Lung (tissue), 12 donors: ENCODE measurements around the gene IP6K3. TPM values are rescaled to one million over a fixed set of nuclear protein-coding genes. Genes with fewer than 3 reads are reported as not detected.

Source experiments
- ATAC-seq: fragments of 200-7000 bp; cut with Tn5 transposase; one replicate; pipeline ENCODE4 v1.9.1; 2020; ENCODE audit warnings: moderate number of reproducible peaks; ENCODE audit not compliant: insufficient read depth, low FRiP score
- DNase-seq, 3 donors: peaks; one replicate each; pipeline ENCODE4 v3.0.0-alpha.2; 2013 to 2017
- H3K27ac ChIP-seq, 2 donors: one replicate each; pipeline ENCODE4 v1.5.1; 2013; ENCODE audit warnings: mild to moderate bottlenecking in 2 of 2, moderate library complexity in 2 of 2, control low read depth in 1 of 2, inconsistent platforms in 1 of 2, low read depth in 1 of 2, low read length in 1 of 2
- H3K27me3 ChIP-seq, 3 donors: one replicate each; pipeline ENCODE4 v1.5.1; 2013; ENCODE audit warnings: low read length in 2 of 3; ENCODE audit not compliant: control insufficient read depth in 3 of 3, insufficient read depth in 3 of 3
- H3K36me3 ChIP-seq, 4 donors: one replicate each; pipeline ENCODE4 v1.5.1; 2013; ENCODE audit warnings: low read length in 4 of 4, mild to moderate bottlenecking in 1 of 4, moderate library complexity in 1 of 4; ENCODE audit not compliant: control insufficient read depth in 4 of 4, insufficient read depth in 4 of 4
- H3K4me1 ChIP-seq, 5 donors: one replicate each; pipeline ENCODE4 v1.5.1; 2013; ENCODE audit warnings: low read length in 5 of 5, mild to moderate bottlenecking in 2 of 5, moderate library complexity in 1 of 5; ENCODE audit not compliant: control insufficient read depth in 5 of 5, insufficient read depth in 5 of 5
- H3K4me3 ChIP-seq: one replicate; pipeline ENCODE4 v1.5.1; 2013; ENCODE audit warnings: mild to moderate bottlenecking, control low read depth, moderate library complexity
- H3K9ac ChIP-seq, 2 donors: one replicate each; pipeline ENCODE4 v1.5.1; 2013; ENCODE audit warnings: low read length in 2 of 2, control low read depth in 1 of 2; ENCODE audit not compliant: insufficient read depth in 1 of 2
- H3K9me3 ChIP-seq, 4 donors: one replicate each; pipeline ENCODE4 v1.5.1; 2013; ENCODE audit warnings: low read length in 3 of 4, mild to moderate bottlenecking in 1 of 4, moderate library complexity in 1 of 4; ENCODE audit not compliant: control insufficient read depth in 4 of 4, insufficient read depth in 3 of 4
- WGBS, 2 donors: extraction: QIAGEN DNeasy Blood & Tissue Kit; methylation state at CpG; one replicate each; pipeline ENCODE4 v1.1.7; 2013; 5-methylcytosine and 5-hydroxymethylcytosine counted together
- polyA plus RNA-seq, 2 donors: library from polyadenylated mRNA; stranded (reverse); fragments of 200-250 nt; gene quantifications; one replicate each; pipeline ENCODE4 v1.2.1, GENCODE V29; 2013
- total RNA-seq, 2 donors: library from RNA; depleted of rRNA in 1 of 2; stranded (reverse); fragments of >200 nt in 1 of 2; gene quantifications; one replicate each; pipeline ENCODE4 v1.2.1, GENCODE V29; 2014 to 2021
- TF ChIP-seq, protein P1 (sequence below): IDR thresholded peaks from 2 replicates; pipeline ENCODE4 v1.5.1; 2012; ENCODE audit warnings: mild to moderate bottlenecking; ENCODE audit errors: control extremely low read depth, extremely low read depth
- donor health status: control.
- donor health status: control.
- donor health status: Bipolar disorder and iron deficiency.
- donor health status: healthy.
- donor health status: DM: yes; HTN: yes; CAD: no.

Gene IP6K3
- total and polyA plus RNA-seq, 4 donors, result 1.3 to 3.9 (median 2.5) TPM

DNA sequence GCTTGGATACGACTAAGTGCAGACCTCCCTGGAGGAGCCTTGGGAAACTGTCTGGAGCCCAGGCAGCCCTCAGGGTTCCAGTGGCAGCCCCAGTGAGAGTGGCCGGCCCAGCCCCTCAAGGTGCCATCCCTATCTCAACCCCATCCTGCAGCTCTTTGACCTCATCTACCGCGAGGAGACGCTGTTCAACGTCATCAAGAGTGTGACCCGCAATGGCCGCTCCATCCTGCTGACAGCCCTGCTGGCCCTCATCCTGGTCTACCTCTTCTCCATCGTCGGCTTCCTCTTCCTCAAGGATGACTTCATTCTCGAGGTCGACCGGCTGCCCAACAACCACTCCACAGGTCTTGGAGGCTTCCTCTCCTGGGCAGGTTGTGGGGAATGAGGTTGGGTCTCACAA is 55.9 kb downstream of the IP6K3 start:
- TF ChIP-seq, protein P1, sequence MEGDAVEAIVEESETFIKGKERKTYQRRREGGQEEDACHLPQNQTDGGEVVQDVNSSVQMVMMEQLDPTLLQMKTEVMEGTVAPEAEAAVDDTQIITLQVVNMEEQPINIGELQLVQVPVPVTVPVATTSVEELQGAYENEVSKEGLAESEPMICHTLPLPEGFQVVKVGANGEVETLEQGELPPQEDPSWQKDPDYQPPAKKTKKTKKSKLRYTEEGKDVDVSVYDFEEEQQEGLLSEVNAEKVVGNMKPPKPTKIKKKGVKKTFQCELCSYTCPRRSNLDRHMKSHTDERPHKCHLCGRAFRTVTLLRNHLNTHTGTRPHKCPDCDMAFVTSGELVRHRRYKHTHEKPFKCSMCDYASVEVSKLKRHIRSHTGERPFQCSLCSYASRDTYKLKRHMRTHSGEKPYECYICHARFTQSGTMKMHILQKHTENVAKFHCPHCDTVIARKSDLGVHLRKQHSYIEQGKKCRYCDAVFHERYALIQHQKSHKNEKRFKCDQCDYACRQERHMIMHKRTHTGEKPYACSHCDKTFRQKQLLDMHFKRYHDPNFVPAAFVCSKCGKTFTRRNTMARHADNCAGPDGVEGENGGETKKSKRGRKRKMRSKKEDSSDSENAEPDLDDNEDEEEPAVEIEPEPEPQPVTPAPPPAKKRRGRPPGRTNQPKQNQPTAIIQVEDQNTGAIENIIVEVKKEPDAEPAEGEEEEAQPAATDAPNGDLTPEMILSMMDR, result no peak
- Histone ChIP-seq H3K27me3 (no peaks in the 10 kb centered on the region), H3K36me3 (peaks cover 0 to 67% (median 19%) of the 10 kb centered on the region in 4 donors), H3K4me3 (no peak overlapping the region), H3K27ac (no peak overlapping the region), H3K9ac (no peak overlapping the region), H3K4me1 (peaks cover 9 to 37% (median 16%) of the 10 kb centered on the region in 5 donors), H3K9me3 (no peaks in the 10 kb centered on the region)
- DNase-seq (no peak), ATAC-seq (no peak)
- WGBS, 2 donors, result 83% methylated on average over 13 of the region's 13 CpGs

DNA sequence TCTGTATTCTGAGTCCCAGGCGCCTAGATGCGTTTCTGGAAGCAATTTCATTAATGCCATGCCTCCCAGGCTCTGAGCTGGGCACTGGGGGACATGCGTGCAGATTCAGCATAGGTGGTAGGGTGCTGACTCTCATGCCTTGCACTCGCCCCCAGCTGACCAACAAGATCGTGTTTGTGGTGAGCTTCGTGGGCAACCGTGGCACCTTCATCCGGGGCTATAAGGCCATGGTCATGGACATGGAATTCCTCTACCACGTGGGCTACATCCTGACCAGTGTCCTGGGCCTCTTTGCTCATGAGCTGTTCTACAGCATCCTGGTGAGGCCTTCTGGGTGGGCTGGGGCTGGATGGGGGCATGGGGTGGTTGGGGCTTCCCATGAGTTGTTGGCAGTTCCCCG is 56.8 kb downstream of the IP6K3 start:
- no peak overlapping the region for H3K27ac ChIP-seq
- H3K36me3 ChIP-seq, result peaks cover 0 to 68% (median 17%) of the 10 kb centered on the region in 4 donors
- ATAC-seq (no peak), DNase-seq (no peak)
- TF ChIP-seq, protein P1, result no peak
- no peak overlapping the region for H3K9ac ChIP-seq
- 88 to 89% methylated on average over 10 of the region's 10 CpGs for WGBS, 2 donors
- H3K9me3 ChIP-seq, result no peaks in the 10 kb centered on the region
- H3K4me3 ChIP-seq, result no peak overlapping the region
- peaks cover 0 to 2% (median 0%) of the 10 kb centered on the region in 3 donors for H3K27me3 ChIP-seq
- H3K4me1 ChIP-seq, result peaks cover 5 to 28% (median 9%) of the 10 kb centered on the region in 5 donors

DNA sequence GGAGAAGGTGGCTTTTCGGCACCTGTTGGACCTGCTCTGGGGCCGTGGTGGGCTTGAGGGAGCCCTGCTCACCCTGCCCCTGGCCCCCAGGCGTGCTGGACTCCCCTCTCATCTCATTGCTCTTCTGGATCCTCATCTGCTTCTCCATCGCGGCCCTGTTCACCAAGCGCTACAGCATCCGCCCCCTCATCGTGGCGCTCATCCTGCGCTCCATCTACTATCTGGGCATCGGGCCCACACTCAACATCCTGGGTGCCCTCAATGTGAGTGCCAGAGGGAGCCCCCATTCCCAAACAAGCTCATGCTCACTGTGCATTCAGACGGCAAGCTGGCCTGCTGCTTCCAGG is 57.6 kb downstream of the IP6K3 start:
- no peak for DNase-seq
- H3K4me3 ChIP-seq, result no peak overlapping the region
- H3K27ac ChIP-seq, result no peak overlapping the region
- H3K4me1 ChIP-seq, result peaks cover 0 to 20% (median 3%) of the 10 kb centered on the region in 5 donors
- no peaks in the 10 kb centered on the region for H3K9me3 ChIP-seq
- 91 to 92% methylated on average over 12 of the region's 12 CpGs for WGBS, 2 donors
- TF ChIP-seq, protein P1, result no peak
- H3K27me3 ChIP-seq, result peaks cover 0 to 2% (median 0%) of the 10 kb centered on the region in 3 donors
- no peak overlapping the region for H3K9ac ChIP-seq
- H3K36me3 ChIP-seq, result peaks cover 0 to 74% (median 15%) of the 10 kb centered on the region in 4 donors
- ATAC-seq, result no peak
